ENCODE data around the gene RHBDL1. TPM values are rescaled to one million over a fixed set of nuclear protein-coding genes. Genes with fewer than 3 reads are reported as not detected.

The RHBDL1 gene
- 1.2 TPM for polyA plus RNA-seq (2013, experiment 1 of 2; ENCODE audit: insufficient read length)
- 1.3 TPM for polyA plus RNA-seq (2013, experiment 2 of 2; ENCODE audit: insufficient read length)

GRCh38 chr16:674968-675883 is at the start of gene RHBDL1:
TSS of gene RHBDL1 (plus strand) at chr16:675671. CDS start at chr16:675791, 120 bp downstream.
- peak; percentile 50 for DNase-seq

DNA sequence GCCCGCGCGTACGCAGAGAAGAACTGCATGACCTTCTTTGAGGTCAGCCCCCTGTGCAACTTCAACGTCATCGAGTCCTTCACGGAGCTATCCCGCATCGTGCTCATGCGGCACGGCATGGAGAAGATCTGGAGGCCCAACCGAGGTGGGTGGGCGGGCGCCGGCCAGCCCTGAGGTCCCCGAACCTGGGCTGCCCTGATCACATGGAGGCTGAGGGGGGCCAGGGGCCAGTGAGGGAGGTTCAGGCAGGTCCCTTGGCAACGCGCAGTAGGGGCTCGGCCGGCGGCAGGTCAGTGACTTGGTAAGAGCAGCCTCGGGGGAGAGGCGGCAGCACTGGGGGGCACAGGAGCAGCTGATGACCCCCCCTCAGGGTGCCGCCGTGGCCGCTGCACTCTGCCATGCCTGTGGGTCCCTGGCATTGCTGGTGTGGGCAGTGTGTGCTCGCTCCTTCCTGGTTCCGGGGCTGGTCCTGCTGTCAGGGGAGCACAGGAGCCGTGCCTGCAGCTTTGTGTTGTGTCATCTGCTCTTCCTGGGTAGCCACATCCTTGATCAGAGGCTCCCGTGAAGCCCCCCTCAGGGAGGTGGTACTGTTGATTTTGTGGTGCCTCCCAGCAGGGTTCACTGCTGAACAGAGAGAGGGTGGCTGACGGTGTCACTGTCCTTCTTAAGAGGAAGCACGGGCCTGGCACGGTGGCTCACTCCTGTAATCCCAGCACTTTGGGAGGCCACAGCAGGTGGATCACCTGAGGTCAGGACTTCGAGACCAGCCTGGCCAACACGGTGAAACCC is 49.3 kb upstream of the RHBDL1 start:
- DNase-seq: no peak

DNA sequence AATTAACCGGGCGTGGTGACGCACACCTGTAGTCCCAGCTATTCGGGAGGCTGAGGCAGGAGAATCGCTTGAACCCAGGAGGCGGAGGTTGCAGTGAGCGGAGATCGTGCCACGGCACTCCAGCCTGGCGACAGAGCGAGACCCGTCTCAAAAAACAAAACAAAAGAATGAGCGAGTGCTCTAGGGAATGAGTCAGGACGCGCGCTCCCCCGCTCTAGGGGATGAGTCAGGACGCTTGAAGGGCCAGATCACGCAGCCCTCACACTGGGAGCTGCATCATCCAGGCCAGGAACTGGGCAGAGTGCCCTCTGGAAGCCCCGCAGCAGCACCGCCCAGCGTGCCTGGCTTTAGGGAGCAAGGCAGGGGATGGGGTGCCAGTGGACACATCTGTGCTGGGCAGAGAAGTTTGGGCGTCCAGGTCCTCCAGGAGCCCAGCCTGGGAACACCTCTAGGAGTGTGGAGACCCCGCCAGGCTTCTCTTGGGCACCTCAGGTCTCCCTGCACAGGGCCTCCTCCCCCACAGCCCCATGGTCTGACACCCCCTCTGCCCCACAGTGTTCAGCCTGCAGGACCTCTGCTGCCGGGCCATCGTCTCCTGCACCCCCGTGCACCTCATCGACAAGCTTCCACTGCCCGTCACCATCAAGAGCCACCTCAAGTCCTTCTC is 48.6 kb upstream of the RHBDL1 start:
- DNase-seq: peak; percentile 98

- no peak for DNase-seq
Measured at GRCh38 chr16:627454-628239, 47.8 kb upstream of the RHBDL1 start.

GRCh38 chr16:628321-629061 is 47.0 kb upstream of the RHBDL1 start:
- DNase-seq: no peak

GRCh38 chr16:629185-629832 is 46.2 kb upstream of the RHBDL1 start:
- no peak for DNase-seq

DNA sequence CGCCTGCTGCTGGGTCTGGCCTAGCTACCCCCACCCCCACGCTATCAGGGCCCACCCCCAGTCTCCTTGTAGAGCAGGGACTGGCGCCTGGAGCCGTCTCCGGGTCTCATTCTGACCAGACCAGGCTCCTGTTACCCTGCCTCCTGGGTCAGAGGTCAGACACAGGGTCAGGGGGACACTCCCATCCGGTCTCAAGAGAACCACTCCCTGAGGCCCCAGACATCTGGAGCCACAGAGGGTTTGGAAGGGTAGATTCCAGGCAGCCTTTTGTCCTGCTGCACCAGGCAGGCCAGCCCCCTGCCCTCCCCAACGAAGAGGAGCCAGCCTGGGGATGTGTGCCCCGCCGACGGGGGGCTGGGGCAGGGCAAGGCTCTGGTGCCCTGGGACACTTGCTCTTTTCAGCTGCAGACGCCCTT is 45.6 kb upstream of the RHBDL1 start:
- no peak for DNase-seq

GRCh38 chr16:630249-630814 is 45.1 kb upstream of the RHBDL1 start:
- no peak for DNase-seq

DNA sequence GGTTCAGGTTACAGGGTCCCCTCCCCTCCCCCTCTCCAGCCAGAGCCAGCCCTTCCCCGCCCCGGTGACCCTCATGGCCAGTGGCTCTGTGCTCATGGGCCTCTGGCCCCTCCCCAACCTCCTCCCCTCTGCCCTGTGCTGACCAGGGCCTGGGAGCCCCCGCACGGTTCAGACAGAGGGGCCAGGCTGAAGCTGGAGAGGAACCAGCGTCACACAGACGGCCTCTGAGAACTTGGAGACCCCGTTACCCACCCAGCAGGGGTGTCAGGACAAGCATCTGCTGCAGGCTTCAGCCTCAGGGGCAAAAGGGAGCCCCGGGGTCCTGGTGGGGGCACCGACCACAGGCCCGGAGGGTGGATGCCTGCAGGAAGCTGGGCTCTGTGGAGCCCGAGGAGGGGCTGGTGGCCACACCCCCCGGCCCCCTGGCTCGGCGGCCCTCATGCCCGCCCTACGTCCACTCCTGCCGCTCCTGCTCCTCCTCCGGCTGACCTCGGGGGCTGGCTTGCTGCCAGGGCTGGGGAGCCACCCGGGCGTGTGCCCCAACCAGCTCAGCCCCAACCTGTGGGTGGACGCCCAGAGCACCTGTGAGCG is 44.6 kb upstream of the RHBDL1 start, which contains the start of gene WFIKKN1:
TSS of gene WFIKKN1 (plus strand) at position 171 of the 591 bp plus-strand sequence. CDS start at position 440, 269 bp downstream.
- no peak for DNase-seq

DNA sequence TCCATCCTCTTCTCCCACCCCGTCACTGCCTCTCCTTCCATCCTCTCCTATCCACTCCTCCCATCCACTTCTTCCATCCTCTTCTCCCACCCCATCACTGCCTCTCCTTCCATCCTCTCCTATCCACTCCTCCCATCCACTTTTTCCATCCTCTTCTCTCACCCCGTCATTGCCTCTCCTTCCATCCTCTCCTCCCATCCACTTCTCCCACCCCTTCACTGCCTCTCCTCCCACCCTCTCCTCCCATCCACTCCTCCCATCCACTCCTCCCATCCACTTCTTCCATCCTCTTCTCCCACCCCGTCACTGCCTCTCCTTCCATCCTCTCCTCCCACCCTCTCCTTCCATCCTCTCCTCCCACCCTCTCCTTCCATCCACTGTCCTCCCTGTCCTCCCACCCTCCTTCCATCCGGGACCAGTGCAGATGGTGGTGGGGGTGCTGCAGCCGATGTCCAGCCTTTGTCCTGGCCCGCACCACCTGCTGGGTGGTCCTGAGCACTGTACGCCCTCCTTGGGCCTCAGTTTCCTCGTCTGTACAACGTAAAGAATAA is 43.6 kb upstream of the RHBDL1 start:
- no peak for DNase-seq

DNA sequence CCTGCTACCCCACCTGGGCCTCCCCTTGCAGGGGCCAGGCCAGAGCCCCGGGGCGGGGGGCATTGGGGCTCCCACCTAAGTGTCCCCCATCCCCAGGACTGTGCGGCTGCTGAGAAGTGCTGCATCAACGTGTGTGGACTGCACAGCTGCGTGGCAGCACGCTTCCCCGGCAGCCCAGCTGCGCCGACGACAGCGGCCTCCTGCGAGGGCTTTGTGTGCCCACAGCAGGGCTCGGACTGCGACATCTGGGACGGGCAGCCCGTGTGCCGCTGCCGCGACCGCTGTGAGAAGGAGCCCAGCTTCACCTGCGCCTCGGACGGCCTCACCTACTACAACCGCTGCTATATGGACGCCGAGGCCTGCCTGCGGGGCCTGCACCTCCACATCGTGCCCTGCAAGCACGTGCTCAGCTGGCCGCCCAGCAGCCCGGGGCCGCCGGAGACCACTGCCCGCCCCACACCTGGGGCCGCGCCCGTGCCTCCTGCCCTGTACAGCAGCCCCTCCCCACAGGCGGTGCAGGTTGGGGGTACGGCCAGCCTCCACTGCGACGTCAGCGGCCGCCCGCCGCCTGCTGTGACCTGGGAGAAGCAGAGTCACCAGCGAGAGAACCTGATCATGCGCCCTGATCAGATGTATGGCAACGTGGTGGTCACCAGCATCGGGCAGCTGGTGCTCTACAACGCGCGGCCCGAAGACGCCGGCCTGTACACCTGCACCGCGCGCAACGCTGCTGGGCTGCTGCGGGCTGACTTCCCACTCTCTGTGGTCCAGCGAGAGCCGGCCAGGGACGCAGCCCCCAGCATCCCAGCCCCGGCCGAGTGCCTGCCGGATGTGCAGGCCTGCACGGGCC is 42.8 kb upstream of the RHBDL1 start:
- DNase-seq: no peak

DNA sequence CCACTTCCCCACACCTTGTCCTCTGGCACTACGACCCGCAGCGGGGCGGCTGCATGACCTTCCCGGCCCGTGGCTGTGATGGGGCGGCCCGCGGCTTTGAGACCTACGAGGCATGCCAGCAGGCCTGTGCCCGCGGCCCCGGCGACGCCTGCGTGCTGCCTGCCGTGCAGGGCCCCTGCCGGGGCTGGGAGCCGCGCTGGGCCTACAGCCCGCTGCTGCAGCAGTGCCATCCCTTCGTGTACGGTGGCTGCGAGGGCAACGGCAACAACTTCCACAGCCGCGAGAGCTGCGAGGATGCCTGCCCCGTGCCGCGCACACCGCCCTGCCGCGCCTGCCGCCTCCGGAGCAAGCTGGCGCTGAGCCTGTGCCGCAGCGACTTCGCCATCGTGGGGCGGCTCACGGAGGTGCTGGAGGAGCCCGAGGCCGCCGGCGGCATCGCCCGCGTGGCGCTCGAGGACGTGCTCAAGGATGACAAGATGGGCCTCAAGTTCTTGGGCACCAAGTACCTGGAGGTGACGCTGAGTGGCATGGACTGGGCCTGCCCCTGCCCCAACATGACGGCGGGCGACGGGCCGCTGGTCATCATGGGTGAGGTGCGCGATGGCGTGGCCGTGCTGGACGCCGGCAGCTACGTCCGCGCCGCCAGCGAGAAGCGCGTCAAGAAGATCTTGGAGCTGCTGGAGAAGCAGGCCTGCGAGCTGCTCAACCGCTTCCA is 42.0 kb upstream of the RHBDL1 start:
- no peak for DNase-seq

DNA sequence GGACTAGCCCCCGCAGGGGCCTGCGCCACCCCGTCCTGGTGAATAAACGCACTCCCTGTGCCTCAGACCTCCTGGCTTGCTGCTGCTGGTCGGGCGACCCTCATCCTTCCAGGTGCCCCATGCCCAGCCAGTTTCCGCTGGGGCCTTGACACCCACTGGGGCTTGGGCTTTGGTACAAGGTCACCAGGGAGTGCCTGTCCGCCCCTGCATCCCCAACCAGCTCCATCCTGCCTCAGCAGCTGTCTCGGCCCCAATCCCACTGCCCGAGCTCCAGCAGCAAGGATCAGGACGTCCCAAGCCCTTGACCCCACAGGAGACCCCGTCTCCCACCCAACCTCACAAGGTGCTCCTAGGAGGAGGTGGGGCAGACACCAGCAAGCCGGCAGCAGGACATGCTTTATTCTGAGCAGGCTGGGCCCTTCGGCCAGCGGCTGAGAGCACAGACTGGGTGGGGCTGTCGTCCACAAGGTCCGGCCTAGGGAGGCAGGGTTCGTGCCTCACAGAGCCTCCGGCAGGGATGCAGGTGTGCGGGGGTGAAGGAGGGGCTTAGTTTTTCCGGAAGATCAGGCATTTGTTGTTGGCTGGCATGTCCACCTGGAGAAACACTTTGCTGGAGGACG is 41.3 kb upstream of the RHBDL1 start:
- no peak for DNase-seq

GRCh38 chr16:634996-635395 is 40.5 kb upstream of the RHBDL1 start:
- DNase-seq: no peak

GRCh38 chr16:635573-636205 is 39.8 kb upstream of the RHBDL1 start:
- DNase-seq: no peak

GRCh38 chr16:636206-637080 is 39.0 kb upstream of the RHBDL1 start, which contains the start of gene METTL26:
TSS of gene METTL26 (minus strand) at chr16:636305. CDS start at chr16:636290, 15 bp downstream.
- peak; percentile 94 for DNase-seq
